ENCODE results near the gene PTPRD. TPM values are rescaled to one million over a fixed set of nuclear protein-coding genes. Genes with fewer than 3 reads are reported as not detected.
A peak's percentile ranks its signal among the peaks of the same experiment; 100 is the strongest.

Gene PTPRD
- total RNA-seq, 1 donor from 2014 or later = 15.6 TPM

- Histone ChIP-seq H3K27ac (replicated peaks) (no peak overlapping the region), H3K27me3 (ENCODE audit: low read depth) (peaks cover 32% of the 10 kb centered on the region), H3K36me3 (no peaks in the 10 kb centered on the region), H3K4me1 (peaks cover 16% of the 10 kb centered on the region), H3K4me3 (no peak overlapping the region), H3K9me3 (replicated peaks) (no peaks in the 10 kb centered on the region)
- intact Hi-C loops (cut with micrococcal nuclease) = no loop called here
- no peak for DNase-seq
- TF ChIP-seq CTCF (IDR thresholded peaks at IDR 0.05; ENCODE audit: borderline replicate concordance) = no peak
These were observed 1760.4 kb downstream of the PTPRD start for GRCh38 chr9:8852301-8852864.

- Histone ChIP-seq H3K27ac (replicated peaks) (no peak overlapping the region), H3K4me3 (no peak overlapping the region), H3K9me3 (replicated peaks) (no peaks in the 10 kb centered on the region), H3K4me1 (peaks cover under 1% of the 10 kb centered on the region), H3K27me3 (ENCODE audit: low read depth) (peaks cover 19% of the 10 kb centered on the region), H3K36me3 (no peaks in the 10 kb centered on the region)
- no peak for TF ChIP-seq CTCF (IDR thresholded peaks at IDR 0.05; ENCODE audit: borderline replicate concordance)
- intact Hi-C loops (cut with micrococcal nuclease) = no loop called here
- DNase-seq = no peak
These were observed 1761.9 kb downstream of the PTPRD start for GRCh38 chr9:8850914-8851313.

- no peak overlapping the region for H3K4me3 ChIP-seq
- H3K27ac ChIP-seq (replicated peaks) = peak overlapping the region; percentile 45
- no peak for DNase-seq
- TF ChIP-seq CTCF (IDR thresholded peaks at IDR 0.05; ENCODE audit: borderline replicate concordance) = no peak
- H3K36me3 ChIP-seq = no peaks in the 10 kb centered on the region
- peaks cover 13% of the 10 kb centered on the region for H3K4me1 ChIP-seq
- H3K27me3 ChIP-seq (ENCODE audit: low read depth) = no peaks in the 10 kb centered on the region
- no peaks in the 10 kb centered on the region for H3K9me3 ChIP-seq (replicated peaks)
- intact Hi-C loops (cut with micrococcal nuclease) = no loop called here
These were observed 1767.0 kb downstream of the PTPRD start for GRCh38 chr9:8845808-8846207.

GRCh38 chr9:8845376-8845775 lies 1767.4 kb downstream of the PTPRD start:
- Histone ChIP-seq H3K9me3 (replicated peaks) (no peaks in the 10 kb centered on the region), H3K4me3 (no peak overlapping the region), H3K36me3 (no peaks in the 10 kb centered on the region), H3K27ac (replicated peaks) (peak overlapping the region; percentile 45), H3K4me1 (peaks cover 13% of the 10 kb centered on the region), H3K27me3 (ENCODE audit: low read depth) (no peaks in the 10 kb centered on the region)
- DNase-seq = peak; percentile 42
- intact Hi-C loops (cut with micrococcal nuclease) = no loop called here
- no peak for TF ChIP-seq CTCF (IDR thresholded peaks at IDR 0.05; ENCODE audit: borderline replicate concordance)

- DNase-seq = no peak
- peaks cover 13% of the 10 kb centered on the region for H3K4me1 ChIP-seq
- no peaks in the 10 kb centered on the region for H3K36me3 ChIP-seq
- H3K27ac ChIP-seq (replicated peaks) = peak overlapping the region; percentile 45
- H3K9me3 ChIP-seq (replicated peaks) = no peaks in the 10 kb centered on the region
- intact Hi-C loops (cut with micrococcal nuclease) = no loop called here
- H3K4me3 ChIP-seq = no peak overlapping the region
- no peaks in the 10 kb centered on the region for H3K27me3 ChIP-seq (ENCODE audit: low read depth)
- TF ChIP-seq CTCF (IDR thresholded peaks at IDR 0.05; ENCODE audit: borderline replicate concordance) = no peak
These were observed 1768.3 kb downstream of the PTPRD start for GRCh38 chr9:8844549-8844948.
